NK-92 (cell line): ENCODE measurements around the gene SLC24A4.

Experiments used
- DNase-seq: peaks from one replicate; lab custom pipeline; 2025; ENCODE audit not compliant: unreplicated experiment; lab: John Stamatoyannopoulos, UW

SLC24A4 gene

DNA sequence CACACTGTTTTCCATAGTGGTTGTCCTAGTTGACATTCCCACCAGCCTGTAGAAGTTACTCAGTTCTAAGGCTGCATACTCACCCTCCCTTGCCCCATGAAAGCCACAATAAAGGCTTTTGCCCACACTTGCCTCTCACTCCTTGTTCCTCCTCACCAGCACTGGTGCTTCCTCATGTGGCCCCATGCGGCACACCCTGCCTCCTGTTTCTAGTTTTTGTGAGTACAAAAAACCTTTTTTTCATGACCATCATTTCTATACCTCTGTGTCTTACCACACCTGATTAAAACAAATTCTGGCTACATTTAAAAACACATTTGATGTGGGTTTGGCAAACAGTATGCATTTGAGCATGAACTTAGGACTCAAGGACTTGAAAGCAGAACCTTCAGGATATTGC is 149.9 kb downstream of the SLC24A4 start:
- no peak for DNase-seq

DNA sequence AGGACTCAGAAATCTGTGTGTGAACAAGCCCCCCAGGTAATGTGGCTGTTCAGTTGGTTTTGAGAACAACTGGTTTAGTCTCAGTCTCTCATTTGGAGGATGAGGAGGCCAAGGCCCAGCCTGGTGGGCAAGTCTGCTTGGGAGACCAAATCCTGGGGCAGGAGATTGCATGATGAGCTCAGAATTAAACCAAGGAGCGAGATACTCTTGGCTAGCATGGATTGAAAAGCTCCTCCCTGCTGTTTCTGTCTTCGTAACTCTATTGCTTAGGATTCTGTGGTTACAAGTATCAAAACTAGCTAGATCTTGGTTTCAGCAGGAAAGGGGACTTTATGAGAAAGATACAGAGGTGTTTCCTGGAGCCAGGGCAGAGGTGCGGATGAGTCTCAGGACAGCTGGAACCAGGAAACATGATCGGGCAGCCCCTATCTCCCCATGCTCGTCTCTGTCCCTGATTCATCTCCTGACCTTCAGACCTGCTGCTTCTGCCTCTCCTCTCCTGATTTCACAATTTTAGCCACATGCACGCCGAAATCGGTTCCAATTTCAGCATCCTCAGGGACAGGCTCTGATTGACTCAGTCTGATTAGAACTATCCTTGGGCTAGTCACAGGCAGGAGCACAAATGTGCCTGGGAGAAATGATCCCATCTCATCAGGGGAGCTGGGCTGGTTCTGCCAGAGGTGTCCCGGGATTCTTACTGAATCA is 150.4 kb downstream of the SLC24A4 start:
- no peak for DNase-seq

DNA sequence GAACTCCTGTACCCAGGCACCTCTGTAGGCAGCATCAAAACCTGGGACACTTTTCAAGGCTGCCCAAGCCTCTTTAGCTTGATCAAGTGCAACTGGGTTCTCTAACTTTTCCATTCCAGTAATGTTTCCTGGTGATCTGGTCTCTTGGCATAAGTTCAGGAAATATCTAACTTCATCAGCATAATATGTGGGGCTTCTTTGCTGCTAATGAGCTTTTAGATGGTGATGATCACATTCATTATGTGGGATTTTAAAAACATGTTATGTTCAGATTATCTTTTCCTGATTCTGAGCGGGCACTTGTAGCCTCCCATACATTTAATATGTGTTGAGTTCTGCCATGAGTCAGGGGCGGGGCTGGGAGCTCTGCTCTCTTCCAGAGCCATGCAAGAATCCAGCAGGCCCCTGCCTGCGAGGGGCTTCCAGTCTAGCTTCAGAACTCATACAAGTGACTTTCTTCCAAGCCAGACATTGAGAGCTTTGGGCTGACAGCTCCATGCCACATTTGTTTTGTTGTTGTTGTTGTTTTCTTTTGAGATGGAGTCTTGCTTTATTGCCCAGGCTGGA is 151.1 kb downstream of the SLC24A4 start:
- DNase-seq, result no peak

DNA sequence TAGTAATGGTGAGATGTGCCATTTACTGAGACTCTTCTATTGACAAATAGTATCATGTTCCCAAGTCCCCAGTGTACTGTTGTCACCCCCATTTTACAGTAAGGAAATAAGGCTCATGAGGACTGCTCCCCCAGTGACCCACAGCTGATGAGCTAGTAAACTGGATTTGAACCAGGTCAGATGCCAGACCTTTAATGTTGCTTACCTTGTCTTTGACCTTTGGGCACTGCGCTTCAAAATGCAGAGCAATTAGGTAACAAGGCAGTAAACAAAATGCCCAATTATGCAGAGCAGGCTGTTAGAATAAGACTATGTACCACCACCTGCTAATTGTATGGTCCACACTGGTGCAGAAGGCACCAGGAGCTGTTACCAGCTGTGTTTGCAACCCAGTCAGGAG is 152.1 kb downstream of the SLC24A4 start:
- no peak for DNase-seq

DNA sequence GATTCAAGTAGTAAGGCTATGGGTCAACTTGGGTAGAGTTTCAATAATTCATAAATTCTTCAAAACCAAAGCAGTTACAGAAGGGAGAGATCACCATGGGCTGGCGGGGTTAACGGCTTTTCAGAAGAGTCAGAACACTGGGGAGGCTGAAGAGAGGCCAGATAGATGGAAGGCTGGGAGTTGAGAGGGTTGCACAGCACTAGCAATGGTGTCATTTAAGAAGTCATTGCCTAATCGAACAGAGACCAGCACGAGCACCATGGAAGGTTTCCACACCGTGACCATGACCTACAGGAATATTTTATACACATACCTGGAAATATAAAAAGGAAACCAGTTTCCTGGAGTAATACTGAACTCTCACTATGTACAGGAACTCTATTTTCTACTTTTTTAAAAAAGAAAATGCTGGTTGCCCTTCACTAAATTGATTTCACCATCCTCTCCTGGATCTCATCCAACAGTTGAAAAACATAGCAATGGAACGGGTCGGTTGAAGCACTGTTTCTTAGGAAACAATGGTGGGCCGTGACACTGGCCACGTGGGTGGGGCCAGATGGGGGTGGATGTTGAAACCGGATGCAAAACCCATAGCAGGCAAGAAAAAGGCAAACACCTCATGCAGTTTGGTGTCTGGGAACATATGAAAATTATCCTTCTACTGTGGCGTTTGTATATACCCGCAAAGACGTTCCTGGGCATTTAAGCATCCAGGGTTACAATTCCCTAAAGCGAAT is 152.7 kb downstream of the SLC24A4 start:
- no peak for DNase-seq

DNA sequence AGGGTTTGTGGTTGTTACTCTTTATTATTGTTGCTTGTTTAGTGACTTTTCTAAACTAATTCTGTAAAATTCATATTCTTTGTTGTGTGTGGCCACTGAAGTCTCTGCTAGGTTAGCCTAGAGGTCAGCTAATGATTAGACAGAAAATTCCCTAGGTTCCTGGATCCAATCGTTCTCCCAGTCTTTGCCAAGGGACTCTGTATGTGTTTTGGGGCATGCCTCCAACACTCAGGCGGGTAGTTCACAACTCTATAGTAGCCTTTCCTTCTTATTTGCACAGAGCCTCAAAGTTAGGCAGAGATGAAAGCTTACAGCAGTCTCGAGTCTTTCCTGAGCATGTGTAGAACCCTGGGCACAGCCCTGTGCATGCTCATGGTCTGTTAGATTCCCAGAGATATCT is 157.9 kb downstream of the SLC24A4 start:
- DNase-seq, result no peak

DNA sequence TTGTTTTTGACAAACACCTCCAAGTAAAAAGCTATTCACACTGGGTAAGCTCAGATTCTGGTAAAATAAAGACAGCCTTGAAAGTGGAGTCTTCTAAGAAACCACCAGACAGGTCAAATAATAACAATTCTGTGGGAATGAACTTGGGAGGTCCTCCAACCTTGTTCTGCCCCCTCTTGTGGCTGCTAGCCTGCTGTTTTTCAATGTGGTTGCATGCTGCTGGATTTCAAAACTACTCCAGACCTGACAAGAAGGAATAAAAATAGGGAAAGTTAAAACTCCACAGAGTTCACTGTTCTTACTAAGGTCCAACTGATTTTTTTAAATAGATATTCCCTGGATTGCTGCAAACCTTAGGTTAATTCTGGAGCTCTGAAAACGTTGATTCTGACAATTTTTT is 158.4 kb downstream of the SLC24A4 start:
- no peak for DNase-seq

DNA sequence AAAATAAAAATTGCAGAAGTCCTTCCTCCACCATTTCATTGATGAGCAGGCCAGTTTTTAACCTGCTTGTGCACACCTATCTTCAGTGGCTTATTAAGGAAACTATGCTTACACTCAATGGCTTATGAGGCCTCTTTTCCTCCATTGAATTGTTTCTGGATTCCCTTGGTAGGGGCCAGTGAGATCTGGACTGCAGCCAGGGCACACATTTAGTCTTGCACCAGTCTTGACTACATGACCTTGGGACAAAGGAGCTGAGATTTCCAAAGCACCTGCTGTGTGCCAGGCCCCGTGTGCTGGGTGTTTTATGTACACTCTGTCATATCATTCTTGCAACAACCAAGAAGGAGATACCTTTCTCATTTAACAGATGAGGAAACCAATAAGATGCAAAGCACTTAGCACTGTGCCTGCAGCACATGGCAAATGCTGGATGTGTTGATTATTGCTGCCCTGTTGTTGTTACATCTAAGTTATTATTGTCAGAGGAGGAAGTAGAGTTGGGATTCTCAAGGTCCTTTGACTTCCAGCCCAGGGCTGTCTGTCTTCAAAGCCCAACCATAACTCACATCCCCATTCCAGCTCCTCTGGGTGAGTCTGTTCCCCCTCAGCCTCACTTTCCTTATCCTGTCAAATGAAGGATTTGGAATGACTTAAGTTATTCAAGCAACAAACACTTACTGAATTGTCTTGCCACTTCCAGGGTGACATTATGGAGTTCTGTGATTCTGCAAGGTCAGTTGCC is 159.0 kb downstream of the SLC24A4 start:
- no peak for DNase-seq

DNA sequence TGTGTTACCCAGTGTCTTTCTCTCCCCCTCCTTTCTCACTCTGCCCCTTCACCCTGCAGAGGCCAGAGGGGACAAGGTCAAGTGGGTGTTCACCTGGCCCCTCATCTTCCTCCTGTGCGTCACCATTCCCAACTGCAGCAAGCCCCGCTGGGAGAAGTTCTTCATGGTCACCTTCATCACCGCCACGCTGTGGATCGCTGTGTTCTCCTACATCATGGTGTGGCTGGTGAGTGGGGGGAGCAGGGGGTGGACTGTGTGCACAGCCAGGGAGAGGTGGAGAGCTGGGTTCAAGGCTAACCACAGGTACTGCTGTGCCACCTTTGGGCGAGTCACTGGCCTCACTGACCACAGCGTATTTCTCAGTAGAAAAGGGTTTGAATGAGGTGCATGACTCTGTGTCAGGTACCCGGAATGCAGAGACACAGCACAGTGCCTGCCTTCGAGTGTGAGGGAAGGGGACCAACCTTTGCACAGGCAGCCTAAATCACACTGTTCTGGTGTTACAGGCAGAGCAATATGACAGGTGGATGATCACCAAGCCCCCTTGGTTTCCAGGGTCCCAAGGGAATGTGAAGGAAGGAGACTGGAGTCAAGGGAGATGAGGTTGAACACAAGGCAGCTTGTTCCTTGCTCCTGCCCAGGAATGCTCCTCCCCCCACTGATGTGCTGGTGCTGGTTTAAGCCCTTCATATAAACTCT is 159.8 kb downstream of the SLC24A4 start:
- DNase-seq, result no peak

DNA sequence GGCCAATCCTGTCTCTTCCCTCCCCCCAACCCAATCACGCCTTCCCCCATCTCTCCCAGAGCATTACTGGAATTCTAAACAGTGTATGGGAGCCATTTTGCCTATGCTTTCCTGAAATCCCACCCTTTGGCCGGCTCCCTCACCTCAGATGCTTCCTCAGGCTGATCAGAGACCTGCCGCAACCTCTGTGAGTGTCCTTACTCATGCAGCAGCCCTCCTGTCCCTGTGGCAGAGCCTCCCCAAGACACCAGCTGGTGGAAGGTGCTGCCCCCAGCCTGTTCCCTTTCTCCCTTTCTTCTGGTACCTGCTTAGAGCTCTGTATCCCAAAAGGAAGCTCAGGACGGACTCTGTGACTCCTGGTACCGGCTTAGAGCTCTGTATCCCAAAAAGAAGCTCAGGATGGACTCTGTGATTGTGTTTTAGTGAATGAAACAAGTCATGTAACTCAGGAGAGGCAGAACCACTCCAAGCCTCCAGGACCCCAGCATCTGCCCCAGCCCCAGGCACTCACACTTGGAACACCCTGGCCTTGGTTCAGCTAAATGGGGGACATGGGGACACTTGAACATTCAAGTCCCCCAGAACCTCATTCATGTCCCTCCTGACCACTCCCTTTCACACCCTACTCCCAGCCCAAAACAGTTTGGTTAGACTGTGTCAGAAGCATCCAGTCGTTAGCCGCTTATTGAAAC is 161.3 kb downstream of the SLC24A4 start:
- no peak for DNase-seq

DNA sequence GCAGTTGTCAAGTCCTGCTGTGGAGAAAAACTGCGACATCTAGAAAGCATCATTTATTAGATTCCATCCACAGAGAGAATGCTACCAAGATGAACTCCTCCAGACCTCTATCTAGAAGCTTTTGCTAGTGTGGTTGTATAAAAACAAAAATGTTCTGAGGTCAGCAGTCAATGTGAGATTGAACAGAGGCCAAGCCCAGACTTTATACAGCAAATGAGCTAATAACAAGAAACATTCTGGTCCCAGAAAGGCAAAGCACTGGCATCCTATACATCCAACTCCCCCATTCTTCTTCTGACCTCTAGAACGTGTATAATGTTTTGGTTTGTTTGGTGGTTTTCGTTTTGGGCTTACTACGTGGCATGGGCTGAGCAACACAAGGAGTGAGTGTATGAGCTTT is 163.9 kb downstream of the SLC24A4 start:
- no peak for DNase-seq

DNA sequence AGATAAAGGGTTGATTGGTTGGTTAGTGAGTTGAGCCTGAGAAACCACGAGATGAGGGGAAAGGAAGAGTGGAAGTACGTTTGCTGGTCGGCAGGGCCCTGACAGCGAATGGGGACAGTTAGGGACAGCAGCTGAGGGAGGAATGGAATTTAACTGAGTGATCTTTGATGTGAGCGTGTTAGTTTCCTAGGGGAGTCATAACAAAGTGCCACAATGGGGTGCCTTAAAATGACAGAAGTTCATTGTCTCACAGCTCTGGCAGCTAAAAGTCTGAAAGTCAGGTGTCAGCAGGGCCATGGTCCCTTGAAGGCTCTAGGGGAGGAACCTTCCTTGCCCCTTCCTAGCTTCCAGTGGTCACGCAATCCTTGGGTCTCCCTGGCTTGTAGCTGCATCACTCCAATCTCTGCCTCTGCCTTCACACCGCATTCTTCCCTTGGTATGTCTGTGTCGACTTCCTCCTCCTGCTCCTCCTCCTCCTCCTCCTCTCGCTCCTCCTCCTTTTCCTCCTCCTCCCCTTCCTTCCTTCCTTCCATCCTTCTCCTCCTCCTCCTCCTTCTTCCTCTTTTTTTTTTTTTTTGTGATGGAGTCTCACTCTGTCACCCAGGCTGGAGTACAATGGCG is 164.7 kb downstream of the SLC24A4 start:
- DNase-seq, result no peak

DNA sequence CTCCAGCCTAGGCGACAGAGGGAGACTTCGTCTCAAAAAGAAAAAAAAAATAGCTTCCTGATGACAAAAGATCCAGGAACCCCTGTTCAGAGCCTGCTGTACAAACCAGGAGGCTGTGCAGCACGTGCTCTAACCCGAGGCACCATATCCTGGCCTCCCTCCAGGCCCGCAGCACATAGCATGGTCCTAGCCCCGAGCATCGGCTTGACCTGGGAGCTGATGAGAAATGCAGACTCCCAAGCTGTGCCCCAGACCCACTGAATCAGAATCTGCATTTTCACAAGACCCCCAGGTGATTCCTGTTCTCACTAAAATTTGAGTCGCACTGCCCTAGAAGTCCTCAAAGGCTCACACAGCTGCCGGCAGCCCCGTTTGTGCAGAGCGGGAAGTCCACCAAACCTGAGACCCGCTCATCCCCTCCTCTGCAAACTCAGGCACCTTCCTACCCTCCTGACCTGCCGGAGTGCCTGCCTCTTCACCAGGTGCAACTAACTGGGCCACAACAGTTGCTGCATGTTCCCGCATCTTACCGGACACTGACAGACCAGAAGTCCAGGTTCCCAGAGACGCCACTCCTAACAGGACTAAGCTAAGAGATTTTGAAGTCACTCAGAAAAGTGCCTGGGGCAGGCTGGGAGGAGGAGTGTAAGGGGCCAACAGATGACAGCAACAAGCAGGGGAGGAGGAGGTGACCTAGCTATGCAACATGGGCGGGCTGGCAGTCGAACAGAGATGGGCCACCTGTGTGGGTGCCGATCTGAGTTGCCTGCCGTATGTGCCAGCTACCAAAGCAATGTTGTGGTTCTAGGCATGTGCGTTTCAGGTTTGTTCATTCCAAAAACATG is 166.7 kb downstream of the SLC24A4 start:
- no peak for DNase-seq

DNA sequence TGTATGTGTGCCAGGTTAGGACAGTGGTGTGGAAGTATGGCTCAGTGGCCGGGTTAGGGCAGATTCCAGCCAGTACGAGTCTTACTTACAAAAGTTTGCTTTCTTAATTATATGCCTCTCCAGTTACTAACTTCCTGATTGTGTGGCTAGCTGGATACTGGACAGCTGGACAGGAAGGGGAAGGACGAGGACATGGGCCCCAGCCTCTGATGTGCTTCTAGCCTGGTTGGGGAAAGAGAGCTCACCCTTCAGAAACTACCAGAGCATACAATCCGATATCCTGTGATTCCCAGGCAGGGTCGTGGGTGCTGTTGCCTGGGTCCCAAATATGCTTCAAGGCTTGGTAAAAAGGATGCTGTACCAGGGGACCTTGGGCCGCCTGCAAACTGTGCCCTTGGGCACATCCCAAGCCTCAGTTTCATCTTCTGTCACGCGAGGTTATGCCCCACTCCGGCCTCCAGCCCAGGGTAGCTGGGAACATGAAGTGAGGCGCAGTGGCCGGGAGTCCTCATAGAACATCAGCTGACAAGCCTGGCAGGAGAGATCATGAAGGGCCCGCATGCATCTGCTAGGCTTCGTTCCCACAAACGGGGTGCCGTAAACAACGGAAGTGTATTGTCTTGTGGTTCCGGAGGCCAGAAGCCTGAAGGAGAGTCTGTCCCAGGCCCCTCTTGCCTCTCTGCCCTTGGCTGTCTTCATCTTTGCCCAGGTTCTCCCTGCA is 167.4 kb downstream of the SLC24A4 start:
- DNase-seq, result no peak

DNA sequence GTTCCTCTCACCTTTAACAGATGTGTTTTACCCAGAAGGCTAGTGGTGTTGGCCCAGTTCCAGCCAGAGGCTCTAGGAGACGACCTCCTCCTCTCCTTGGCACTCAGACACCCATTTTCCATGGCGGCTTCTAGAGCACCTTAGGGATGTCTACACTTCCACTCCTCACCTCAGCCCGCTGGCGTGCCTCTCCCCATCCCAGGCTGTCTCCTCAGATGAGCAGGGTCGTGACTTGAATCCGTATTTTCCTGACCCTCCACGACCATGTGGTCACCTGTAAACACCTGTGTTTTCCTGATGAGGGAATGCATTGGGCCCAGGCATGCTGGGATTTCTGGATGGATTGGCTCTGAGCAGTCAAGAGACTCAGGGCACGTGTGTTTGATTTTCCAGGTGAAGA is 168.8 kb downstream of the SLC24A4 start:
- DNase-seq, result no peak

DNA sequence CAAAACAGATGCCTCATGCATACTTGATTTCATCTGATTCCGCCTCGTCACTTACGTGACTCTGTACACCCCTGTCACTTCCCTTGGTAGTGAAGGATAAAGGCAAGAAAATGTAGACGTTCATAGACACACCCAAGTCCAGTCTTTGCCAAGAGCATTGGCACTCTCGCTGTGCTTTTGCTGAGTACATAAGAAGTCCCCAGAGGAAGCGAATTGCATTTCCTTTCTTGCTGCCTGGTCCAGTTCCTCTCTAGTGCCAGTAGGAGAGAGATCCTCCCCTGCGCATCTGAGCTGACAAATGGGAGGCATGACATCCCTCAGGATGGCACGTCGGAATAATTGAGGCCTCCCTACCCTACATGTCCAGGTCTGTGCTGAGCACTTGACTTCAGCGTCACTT is 169.3 kb downstream of the SLC24A4 start:
- no peak for DNase-seq

DNA sequence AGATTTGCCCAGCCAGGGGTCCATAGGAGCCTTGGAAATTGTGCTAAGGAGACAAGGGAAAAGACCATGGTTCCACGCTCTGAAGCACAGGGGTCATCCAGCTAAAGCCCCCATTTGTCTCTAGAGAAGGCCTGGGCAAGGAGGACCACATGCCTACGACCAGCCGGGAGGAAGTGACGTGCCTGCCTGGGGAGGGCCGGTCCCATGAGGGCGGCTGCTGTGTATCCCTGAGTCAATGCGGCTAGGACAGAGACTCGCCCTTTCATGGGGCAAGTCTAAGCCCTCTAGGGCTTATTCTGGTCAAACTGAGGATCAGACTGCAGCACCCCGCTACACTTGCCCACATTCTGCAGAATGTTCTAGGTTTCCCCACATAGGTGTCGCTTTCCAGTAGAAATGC is 170.1 kb downstream of the SLC24A4 start:
- no peak for DNase-seq

DNA sequence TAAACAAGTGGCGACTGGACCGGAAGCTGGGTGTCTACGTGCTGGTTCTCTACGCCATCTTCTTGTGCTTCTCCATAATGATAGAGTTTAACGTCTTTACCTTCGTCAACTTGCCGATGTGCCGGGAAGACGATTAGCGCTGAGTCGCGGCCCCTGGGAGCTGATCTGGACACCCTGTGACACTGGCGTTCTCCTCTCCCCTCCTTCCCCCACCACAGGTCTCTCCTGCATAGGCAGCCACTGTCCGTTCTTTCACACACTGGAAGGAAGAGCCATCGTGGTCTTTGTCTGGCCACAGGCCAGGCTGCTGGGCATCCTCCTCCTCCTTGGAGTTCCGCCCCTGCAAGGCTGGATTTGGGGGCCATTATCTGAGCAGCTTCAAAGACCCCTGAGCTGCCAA is 170.5 kb downstream of the SLC24A4 start:
- no peak for DNase-seq

DNA sequence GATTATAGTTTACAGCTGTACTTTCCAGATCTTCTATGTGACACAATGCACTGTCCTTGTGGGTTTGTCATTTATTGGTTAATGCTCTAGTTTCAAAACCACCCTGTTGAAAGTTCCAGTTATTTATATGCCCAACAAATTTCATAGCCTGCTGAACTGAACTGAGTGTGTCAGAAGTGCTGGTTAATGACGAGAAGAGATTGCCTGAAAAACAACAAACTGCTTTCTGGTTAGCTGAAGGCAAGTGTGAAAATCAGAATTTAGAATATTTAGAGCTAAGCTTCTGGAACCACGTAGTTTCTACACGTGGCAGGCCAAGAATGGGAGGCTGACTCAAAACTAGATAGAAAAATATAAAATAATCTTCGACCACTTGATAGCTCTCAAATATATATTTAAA is 171.5 kb downstream of the SLC24A4 start:
- no peak for DNase-seq
